HG03460 (cell line): Measurements from ENCODE around the gene ELL2.

Source experiments
- ATAC-seq: cut with Tn5 transposase; IDR thresholded peaks from one replicate; pipeline ENCODE4 v1.9.1; 2021; ENCODE audit not compliant: unreplicated experiment

Gene ELL2

GRCh38 chr5:95883185-95884016 lies 78.2 kb downstream of the ELL2 start:
- peak; percentile 41 for ATAC-seq

DNA sequence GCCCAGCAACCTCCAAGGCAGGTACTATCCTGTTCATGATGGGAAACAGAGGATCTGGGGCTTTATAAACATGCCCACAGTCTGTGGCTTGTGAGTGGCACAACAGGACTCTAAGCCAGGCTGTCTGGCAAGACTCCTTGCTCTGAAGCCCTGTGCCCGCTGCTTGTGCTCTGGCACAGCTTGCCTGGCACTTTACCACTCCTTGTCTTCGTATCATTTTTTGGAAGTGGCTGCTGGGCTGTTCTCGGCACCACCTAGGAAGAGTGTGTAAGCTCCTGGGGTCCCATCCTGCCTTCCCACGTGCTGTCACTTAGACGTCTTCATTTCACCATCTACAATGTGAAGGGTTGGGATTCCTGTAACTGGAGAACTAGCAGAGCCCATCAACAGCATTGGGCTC lies 79.8 kb downstream of the ELL2 start:
- ATAC-seq, result no peak

DNA sequence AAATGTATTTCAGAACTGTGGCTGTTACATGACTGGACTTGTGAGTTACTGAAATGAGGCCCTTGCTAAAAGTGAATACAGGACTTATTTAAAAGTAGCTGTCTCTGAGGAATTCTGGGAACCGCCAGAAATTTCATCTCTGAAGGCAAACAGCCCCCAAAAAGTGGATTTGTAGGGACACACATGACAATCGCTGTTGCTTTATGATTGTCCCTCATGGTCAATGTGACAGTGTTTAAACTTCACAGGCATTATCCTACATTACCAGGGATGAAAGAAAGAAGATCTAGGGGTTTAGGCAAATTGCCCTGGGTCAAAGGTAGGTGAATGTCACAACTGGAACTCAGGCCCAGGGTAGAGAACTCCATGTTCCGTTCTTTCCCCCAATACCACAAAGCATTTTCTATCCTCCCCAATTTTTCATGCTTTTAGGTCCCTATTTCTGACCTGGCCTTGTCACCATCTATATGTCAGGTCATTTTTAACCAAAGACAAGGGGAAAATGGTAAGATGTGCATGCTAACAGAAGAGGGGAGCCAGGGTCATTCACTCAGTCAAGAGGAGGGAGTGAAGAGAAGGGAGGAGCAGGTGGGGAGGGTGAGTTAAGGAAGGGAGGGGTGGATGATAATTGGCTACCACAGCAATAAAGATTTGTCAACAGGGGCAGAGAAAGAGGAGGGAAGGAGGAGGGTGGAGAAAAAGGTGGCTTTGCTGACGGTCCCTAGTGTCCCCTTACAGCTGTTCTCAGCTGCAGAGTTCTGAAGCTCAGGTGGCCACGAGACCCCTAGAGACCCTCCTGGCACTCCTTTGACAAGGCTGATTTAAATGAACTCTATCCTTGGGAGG lies 81.3 kb downstream of the ELL2 start:
- ATAC-seq, result no peak

- ATAC-seq, result no peak
Observed at GRCh38 chr5:95879661-95880060, 82.0 kb downstream of the ELL2 start.

GRCh38 chr5:95878417-95879323 lies 83.0 kb downstream of the ELL2 start:
- ATAC-seq, result no peak

- no peak for ATAC-seq
Observed at GRCh38 chr5:95876782-95877181, 84.9 kb downstream of the ELL2 start.

DNA sequence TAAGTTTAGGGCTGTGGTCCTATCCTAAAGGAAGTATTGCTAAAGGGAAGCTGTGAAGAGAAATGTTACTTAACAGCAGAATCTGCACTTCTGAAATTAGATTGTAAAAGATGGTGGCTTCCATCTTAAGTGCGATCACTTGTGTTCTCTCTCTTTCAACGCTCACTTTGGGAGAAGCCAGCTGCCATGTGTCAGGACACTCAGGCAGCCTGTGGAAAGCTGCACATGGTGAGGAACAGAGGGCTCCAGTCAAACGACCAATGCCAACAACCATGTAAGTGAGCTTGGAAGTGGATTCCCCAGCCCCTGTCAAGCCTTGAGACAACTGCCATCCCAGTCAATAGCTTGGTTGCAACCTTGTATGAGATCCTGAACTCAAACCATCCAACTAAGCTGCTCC lies 87.4 kb downstream of the ELL2 start:
- ATAC-seq, result no peak

- ATAC-seq, result no peak
Observed at GRCh38 chr5:95873351-95873750, 88.3 kb downstream of the ELL2 start.

GRCh38 chr5:95872346-95873268 lies 89.0 kb downstream of the ELL2 start:
- no peak for ATAC-seq

DNA sequence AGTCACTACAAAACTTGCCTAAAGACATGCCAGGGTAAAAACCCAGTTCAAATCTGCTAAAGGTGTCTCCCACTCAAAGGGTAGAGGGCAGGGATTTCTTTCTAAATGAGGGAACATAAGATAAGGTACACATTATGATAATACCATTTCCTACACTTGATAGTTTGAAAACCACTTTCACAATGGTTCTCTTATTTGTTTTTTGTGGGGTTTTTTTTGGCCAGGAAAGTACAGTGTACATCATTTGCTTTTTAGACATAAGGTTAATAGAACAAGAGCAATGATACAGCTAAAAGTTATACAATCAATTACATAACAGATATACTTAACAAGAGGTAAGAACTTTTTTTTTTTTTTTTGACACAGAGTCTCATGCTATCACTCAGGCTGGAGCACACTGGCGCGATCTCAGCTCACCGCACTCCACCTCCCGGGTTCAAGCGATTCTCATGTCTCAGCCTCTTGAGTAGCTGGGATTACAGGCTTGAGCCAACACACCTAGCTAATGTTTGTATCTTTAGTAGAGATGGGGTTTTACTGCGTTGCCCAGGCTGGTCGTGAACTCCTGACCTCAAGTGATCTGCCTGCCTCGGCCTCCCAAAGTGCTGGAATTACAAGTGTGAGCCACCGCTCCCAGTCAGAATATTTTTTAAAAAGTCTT lies 90.4 kb downstream of the ELL2 start:
- no peak for ATAC-seq

DNA sequence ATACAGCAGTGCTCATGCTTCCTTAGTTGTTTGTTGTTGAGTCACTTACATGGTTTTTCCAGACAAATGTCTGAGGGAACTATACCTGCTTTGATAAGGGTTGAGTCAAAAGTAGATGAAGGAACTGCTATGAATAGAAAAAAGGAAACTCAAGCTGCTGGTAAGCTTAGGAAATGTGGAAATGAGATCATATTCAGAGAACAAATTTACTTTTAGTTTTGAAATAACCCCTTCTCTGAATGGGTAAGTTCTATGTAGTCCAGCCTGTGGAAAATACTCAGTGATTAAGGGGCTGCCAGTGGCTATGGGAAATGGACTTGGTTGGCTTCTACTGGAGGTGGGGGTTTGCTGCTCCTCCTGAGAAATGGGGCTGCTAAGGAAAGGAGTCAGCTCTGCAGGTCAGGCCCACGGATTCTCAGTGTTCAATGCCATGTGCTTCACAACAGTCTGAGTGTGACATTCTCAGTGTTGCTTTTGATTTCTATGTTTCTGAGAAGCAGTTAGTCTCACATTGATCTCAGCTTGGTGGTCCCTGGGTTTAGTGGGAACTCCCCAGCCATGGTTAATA lies 91.5 kb downstream of the ELL2 start:
- ATAC-seq, result peak; percentile 53

GRCh38 chr5:95869173-95869855 lies 92.3 kb downstream of the ELL2 start:
- ATAC-seq, result peak; percentile 61

GRCh38 chr5:95868136-95868535 lies 93.5 kb downstream of the ELL2 start:
- no peak for ATAC-seq

DNA sequence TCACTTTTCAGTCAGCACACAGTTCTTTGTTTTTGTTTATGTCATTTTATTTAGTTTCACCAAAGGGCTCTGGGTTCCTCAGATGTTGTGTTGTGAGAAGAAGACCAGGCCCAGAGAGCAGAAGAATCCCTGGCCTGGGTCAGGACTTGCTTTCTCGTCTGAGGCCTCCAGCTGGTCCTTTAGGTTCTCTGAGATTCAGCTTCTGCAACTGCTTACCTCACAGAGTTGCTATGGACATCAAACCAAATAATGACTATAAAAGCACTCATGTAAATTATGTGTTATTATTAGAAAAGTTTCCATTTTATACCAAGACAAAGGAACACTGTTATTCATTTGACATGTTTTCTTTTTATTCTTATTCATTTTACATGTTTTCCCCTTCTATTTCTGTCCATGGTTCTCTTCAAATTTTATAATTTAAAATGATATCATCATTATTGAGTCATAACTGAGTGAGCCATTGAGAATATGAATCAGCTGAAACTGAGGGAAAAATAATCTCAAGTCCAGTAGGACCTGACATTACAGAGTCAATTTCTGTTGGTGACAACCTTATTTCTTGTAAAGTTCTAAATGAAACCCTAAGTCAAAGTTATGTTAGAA lies 95.1 kb downstream of the ELL2 start:
- ATAC-seq, result no peak

- no peak for ATAC-seq
Observed at GRCh38 chr5:95864944-95865504, 96.6 kb downstream of the ELL2 start.

DNA sequence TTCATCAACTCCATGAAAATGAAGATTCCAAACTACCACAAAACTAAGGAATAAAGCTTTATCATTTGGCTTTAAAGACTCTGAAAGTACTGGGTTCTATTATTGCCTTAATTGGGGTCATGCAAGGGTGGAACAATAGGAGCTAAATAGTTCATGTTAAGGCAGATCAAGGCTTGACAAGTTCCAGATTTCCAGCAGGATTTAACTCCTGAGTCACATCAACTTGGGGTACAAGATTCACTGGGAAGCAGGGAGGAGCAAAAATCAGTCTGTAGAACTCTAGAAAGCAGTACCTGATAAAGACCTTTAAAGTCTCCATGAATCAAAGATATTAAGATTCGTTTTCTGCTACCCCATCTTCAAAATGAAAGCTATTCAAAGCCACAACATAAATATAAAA lies 97.2 kb downstream of the ELL2 start:
- no peak for ATAC-seq

- no peak for ATAC-seq
Observed at GRCh38 chr5:95863383-95863757, 98.3 kb downstream of the ELL2 start.
